ENCODE results near the gene RAD51B.
"Not testable (repeated sequence)": the region's sequence is repeated elsewhere in the genome, so short reads cannot be mapped to it uniquely, and the experiment has no call there.

RAD51B gene

DNA sequence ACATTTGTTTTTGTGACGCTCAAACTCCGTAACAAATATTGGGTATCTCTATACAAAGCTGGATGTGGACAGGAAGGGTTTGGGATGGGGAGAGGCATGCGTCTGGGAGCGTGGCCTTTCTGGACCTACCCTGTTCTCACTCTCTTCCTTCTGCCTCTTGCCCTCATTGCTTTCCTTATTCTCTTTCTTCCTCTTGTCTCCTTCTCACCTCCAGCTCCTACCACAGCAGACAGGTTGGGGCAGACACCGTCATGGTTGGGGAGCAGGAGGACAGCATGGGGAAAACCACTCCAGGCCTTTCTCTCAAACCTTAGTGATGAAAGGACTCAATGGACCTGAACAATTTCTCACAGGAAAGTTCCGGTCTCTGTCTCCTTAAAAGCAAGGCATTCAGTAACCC is 465.3 kb downstream of the RAD51B start:
- no peak for DNase-seq

DNA sequence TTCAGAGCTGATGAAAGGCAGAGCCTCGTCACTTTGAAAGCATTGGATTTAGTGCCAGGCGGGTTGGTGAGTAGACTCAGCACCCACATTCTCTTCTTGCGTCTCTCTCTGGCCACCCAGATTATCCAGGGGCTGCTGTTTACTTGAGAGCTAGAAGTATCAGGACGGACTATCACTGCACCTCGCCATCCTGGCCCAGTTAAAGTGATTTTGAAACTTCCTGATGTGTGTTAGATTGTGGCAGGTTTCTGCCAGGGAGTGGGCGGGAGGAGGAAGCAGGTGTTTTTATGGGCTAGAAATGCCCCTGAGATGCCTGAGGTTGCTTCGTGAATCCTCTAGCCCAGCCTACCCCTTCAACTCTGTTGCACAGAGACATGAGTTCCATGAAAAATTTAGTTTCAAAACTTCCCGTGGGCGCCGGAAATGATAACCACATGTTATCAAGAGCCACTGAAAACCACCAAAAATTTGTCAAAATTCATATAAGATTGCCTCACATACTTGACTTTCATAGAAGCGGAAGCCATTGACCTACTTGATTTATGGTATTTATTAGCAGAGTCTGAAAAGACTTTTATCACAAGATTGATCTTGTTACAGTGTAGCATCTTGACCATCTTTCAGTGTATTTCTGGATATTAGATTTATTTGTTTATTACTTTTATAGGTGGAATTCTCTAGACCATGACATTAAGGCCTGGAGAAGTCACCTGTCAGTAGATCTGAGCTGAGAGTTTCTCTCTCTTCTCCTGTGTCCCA is 466.0 kb downstream of the RAD51B start:
- DNase-seq = no peak

DNA sequence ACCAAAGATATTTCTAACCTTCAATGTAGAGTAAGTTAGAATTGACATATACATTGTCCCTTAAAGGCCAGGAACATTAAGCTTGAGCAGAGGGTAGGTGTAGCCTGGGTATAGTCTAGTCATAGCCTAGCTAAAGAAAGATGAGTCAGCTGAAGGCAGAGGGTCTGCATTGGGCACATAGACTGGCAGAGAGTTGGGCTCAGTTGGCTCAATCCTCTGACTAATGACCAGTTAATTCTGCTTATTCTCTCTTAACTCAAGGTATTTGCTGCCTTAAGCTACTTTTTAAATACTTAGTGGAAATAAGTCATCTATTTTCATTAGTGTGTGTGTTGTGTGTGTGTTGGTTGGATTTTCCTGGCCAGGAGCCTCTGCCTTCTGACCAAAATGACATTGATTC is 467.1 kb downstream of the RAD51B start:
- DNase-seq = no peak

- not testable (repeated sequence) for DNase-seq
These were observed 469.9 kb downstream of the RAD51B start for GRCh38 chr14:68289452-68289851.

- peak; percentile 61 for DNase-seq
These were observed 472.2 kb downstream of the RAD51B start for GRCh38 chr14:68291820-68292219.

GRCh38 chr14:68292441-68293215 is 473.0 kb downstream of the RAD51B start:
- DNase-seq = no peak

- DNase-seq = no peak
These were observed 473.8 kb downstream of the RAD51B start for GRCh38 chr14:68293404-68293803.

GRCh38 chr14:68295316-68295816 is 475.8 kb downstream of the RAD51B start:
- DNase-seq = peak; percentile 49

DNA sequence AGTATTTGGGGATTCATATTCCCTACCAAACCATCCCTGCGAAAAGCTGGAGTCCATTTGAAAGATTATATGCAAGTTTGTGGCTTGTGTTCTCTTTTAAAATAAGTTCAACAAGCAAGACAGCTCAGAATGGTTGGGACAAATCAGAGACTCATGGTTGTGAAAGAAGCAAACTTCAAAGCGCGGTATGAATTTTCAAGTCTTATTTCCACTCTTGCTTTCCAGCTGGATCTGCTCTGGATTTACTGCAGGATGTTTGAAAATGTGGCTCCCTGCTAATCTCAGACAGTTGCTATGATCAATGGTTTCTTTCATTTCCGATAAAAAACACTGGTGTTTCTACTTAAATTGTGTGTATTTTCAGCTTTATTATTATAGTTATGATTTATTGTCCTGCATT is 477.5 kb downstream of the RAD51B start:
- no peak for DNase-seq

GRCh38 chr14:68297876-68298468 is 478.4 kb downstream of the RAD51B start:
- peak; percentile 23 for DNase-seq

DNA sequence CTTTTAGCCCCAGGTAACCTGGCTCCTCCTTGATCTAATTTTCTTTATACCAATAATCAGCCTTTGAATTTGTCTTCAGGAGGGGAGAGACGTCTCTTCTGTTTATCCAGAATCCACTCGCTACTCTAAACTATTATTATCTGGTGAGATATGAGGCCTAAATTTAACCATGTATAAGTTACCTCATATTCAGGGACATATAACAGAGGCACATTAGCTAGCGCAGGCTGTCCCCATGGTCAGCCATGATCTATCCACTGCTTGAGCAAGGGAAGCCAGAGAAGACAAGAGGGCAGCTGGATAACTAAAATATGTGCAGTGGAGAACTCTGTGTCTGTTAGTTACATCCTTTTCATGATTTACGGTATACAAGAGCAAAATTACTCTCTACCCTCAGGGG is 481.0 kb downstream of the RAD51B start:
- no peak for DNase-seq

GRCh38 chr14:68301219-68301618 is 481.6 kb downstream of the RAD51B start:
- no peak for DNase-seq

DNA sequence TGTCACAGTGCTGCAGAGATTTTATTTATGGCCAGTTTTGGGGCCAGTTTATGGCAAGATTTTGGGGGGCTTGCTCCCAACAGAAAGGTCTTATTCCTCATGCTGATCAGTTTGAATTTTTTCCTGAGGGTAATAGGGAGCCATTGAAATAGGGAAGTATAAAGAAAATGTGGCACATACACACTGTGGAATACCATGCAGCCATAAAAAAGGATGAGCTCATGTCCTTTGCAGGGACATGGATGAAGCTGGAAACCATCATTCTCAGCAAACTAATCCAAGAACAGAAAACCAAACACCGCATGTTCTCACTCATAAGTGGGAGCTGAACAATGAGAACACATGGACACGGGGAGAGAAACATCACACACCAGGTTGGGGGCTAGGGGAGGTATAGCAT is 483.4 kb downstream of the RAD51B start:
- not testable (repeated sequence) for DNase-seq

DNA sequence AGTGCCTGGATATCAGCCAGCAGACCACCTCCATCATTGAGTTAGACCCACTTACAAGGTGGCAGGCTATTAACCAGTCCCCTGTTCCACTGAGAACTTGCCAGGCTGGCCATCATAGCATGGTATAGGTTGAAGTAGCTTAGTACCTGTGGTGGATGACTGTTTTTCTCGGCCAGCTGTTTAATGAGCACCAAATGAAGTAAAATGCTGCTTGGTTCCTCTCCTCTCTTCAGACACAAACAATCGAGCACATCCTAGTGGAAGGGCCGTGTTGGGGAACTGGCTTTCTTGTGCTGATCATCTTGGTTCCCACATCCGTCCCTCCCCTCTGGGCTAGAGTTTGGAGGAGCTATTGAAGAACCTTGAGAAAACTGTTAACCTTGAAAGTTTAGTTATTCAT is 486.2 kb downstream of the RAD51B start:
- no peak for DNase-seq

DNA sequence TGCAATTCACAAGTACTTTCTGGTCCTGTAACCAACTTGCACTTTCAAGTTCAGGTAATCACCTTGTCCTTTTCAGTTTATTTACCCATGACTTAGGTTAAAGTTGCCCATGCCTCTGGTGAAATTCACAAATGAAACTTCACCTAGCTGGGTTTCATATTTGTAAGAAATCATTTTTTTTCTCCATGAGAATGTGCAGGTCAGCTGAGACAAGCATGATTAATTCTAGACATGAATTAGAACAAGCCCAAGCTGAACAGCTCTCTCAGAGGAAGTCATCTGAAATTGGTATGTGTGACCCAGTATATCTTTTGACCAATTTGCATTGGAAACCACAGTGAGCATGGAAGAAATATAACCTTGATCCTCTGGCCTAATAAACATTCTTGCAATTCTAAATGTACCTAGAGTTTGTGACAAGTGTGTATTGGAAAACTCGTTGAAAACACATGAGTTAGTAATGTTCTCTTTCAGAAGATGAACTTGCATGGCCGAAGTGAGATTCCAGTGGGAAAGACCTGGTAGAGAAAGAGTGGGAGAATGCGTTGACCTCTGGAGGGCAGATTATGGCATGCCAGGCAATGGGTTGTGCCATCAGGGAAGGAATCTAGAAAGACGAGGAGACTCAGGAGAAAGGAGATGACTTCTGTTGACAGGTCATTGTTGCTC is 486.8 kb downstream of the RAD51B start:
- DNase-seq = peak; percentile 30

DNA sequence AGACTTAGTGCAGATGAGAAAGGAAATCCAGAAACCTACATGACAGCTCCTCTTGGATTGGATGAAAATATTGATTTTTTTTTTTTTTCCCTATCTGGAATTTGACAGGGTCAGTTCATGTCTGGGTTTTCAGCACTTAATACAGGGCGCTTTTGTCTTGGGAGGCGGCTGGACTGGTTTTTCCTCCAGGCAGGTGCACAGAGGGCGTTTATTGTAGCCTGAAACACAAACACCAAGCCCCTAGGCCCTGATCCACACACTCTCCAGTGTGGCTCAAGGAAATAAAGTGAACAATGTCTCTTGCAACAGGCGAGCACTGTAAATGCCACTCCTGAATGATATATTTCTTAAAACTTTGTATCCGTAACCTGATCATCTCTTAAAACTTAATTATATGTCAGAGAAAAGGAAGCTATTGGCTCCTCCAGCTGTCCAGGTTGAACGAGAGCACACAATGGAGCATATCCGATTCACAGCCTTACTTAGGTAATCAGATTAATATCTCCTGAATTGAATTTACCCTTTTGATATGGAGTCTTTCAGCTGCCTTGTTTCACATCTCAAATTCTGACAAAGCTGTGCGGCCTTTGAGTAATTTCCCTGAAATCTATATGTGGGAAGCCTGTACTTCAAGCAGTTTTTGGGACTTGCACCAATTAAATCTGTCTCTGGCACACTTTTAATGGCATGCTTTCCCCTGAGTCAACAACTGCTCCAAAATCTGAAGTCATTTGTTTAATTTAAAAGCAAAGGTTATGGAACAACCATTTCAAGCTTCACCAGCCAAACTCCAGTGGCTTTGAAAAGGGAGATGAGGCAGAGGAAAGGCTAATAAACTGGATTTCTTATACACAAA is 487.6 kb downstream of the RAD51B start:
- peak; percentile 97 for DNase-seq

- DNase-seq = peak; percentile 87
These were observed 488.2 kb downstream of the RAD51B start for GRCh38 chr14:68307790-68308168.

DNA sequence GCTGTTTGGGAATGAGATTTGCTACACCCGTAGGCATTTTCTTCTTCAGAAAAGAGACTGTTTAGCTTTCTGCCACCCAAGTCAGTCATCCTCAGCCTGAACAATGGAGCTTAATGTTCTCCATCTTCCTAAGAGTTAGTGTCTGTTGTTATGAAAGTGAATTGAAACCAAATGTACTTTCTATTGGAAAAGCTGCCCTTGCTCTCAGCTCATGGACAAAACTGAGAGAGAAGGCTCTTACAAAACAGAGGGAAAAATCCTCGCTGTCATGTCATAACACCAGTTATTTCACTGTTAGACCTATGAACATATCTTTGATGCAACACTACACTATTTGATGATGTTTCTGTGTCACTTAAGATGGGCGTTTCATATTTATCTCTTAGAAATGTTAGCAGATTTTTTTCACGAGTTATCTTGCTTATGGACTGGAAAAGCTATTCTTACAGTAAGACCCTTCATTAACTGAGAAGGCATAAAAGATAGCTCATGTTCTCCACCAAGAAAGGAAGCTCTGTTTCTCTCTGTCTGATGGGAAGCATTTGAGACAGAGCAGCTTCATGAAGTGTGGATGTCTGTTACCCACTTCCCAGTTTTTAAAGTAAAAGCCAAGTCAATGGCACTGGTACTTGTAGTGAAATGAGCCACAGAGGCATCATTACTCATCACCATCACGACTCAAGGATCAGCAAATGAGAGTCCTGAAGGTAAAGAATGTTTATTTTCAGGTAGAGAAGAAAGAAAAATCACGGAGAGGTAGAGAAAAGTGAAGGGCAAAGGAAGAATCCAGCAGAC is 489.3 kb downstream of the RAD51B start:
- peak; percentile 10 for DNase-seq

DNA sequence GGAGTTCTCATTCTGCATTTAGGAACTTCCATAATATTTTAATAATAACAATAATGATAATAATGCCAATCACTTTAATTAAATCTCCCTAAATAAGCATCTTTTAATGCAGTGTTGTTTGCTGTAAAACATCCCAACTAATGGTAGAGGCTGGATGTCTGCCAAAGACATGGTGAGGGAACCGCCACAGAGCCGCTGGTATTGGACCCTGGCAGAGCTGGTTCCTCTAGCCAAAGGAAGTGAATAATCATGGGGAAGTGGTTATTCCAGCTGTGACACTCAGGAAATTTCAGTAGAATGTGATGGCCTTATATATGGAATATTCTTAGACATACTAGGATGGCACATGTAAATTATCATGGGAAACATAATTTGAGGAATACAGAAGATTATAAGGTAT is 490.0 kb downstream of the RAD51B start:
- peak; percentile 46 for DNase-seq

DNA sequence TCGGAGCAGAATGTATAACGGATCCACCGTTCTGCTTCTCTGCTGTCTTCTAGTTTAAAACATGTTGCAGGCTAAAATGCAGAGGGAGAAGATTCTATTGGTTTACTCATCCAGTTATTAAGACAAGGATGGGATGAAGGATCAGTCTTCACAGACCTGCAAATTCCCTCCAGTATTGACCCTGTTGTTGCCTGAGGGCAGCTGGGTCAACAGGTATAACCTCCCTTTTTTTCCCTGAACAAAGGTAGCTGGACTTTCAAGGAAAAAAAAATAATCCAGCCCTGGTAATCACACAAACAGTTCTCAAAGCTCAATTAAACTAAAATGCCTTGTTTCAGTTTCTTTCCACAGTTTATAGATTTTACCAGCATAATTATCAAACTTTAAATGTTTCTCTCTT is 492.7 kb downstream of the RAD51B start:
- no peak for DNase-seq

DNA sequence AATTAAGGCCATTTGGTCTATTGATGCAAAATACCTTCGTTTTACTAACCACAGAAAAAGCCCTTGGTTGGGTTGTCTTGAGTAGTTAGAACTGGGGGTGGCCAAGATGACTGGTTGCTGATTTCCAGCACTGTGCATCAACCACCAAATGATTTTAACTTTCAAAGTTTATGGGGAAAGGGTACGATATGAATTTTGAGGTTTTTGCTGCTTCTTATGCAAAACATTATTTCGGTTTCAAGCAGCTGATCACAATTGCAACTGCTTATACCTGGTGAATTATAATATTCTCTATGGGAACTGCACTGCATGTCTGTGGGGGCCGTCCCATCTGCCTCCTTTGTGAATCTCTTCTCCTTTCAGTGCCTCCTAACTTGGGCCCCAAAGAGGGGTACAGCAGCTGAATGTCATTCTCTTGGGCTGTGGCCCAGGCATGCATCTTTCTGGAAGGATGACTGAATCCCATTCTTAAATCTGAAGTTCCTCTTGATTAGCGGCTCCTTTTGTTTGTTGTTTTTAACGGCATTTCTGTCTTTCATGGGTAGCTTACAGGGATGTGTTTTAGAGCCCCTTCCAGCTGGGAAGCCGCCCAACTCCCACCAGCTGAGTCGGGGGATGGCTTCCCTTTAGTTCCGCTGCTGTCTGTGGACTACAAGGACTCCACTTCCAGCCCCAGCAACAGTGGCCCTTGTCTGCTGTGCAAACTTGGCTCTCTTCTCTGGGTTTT is 493.5 kb downstream of the RAD51B start:
- no peak for DNase-seq
